Measurements from ENCODE around the gene SLC6A11. TPM values are rescaled to one million over a fixed set of nuclear protein-coding genes. Genes with fewer than 3 reads are reported as not detected.
A peak's percentile ranks its signal among the peaks of the same experiment; 100 is the strongest.

The SLC6A11 gene
- total RNA-seq, 1 experiment from 2014 or later = 1.5 TPM

DNA sequence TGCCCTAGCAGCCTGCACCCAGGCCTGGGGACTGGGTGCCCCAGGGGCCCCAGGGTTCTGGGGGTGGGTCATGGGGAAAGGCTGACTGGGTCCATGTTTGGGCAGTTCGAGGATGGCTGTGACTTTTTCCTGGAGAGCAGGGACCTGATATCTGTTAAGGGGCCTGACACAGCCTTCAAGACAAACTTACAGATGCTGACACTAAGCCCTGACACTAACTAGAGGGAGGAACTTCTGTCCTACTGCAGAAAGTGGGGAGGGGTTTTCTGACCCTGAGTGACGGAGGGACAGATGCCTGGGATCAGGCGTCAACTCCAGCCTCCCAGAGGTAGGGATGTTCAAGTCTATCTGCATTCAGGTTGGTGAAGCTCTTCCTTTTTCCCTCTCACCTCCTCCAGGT is 45.0 kb upstream of the SLC6A11 start:
- Histone ChIP-seq H2BK15ac (ENCODE audit: low read depth, low read length) (no peak overlapping the region), H2AK5ac (ENCODE audit: insufficient read length, low read length) (no peak overlapping the region), H2BK12ac (ENCODE audit: insufficient read length, low read depth, low read length) (no peak overlapping the region), H3K14ac (ENCODE audit: insufficient read depth, low read length) (no peak overlapping the region), H4K91ac (ENCODE audit: insufficient read length, low read depth, low read length) (no peak overlapping the region), H2BK20ac (ENCODE audit: low read depth, low read length, poor library complexity, severe bottlenecking) (no peak overlapping the region), H3K79me1 (ENCODE audit: insufficient read depth, low read depth, low read length, poor library complexity, severe bottlenecking) (no peaks in the 10 kb centered on the region), H3K18ac (ENCODE audit: insufficient read length, low read depth, low read length) (no peak overlapping the region), H3K4me1 (ENCODE audit: insufficient read depth, low read length) (no peaks in the 10 kb centered on the region), H3K23ac (ENCODE audit: insufficient read length, low read depth, low read length) (no peak overlapping the region), H2BK120ac (ENCODE audit: low read depth, low read length, poor library complexity, severe bottlenecking) (no peak overlapping the region), H2BK5ac (ENCODE audit: insufficient read length, low read length) (no peak overlapping the region), H3K9ac (ENCODE audit: extremely low read depth, insufficient read length, low read length) (no peak overlapping the region), H3K4me2 (ENCODE audit: insufficient read depth, insufficient read length, low read length) (no peak overlapping the region), H3K27ac (ENCODE audit: insufficient read length, low read depth, low read length) (no peak overlapping the region), H3T11ph (ENCODE audit: low read length) (no peak overlapping the region), H3K9me3 (ENCODE audit: control insufficient read depth, low read depth, low read length) (no peaks in the 10 kb centered on the region), H3K23me2 (ENCODE audit: insufficient read length, low read depth, low read length, poor library complexity, severe bottlenecking) (no peaks in the 10 kb centered on the region), H3K27me3 (ENCODE audit: insufficient read depth, low read length) (no peaks in the 10 kb centered on the region; the same call in 1 of the 2 replicates), H2AFZ (ENCODE audit: low read length) (no peak overlapping the region), H3K4ac (ENCODE audit: low read depth, low read length) (no peak overlapping the region), H4K20me1 (ENCODE audit: control insufficient read depth, insufficient read depth, insufficient read length) (no peaks in the 10 kb centered on the region), H4K5ac (ENCODE audit: insufficient read length, low read depth, low read length) (no peak overlapping the region), H3K56ac (ENCODE audit: insufficient read length, low read depth, low read length) (no peak overlapping the region), H4K8ac (replicated peaks; ENCODE audit: insufficient read length, low read depth, low read length) (no peak overlapping the region), H3K79me2 (ENCODE audit: insufficient read depth, low read length) (no peaks in the 10 kb centered on the region)
- DNase-seq = peak; percentile 20
- no peak for TF ChIP-seq CTCF (conservative IDR thresholded peaks at IDR 0.05)
- H3K4me1 Mint-ChIP-seq = 0 out of 4 replicates have a peak, but pooled peaks cover 0 to 3% of the 10 kb centered on the region in 2 experiments
- no peak overlapping the region for H3K27ac Mint-ChIP-seq
- no peaks in the 10 kb centered on the region for H3K36me3 Mint-ChIP-seq (ENCODE audit: insufficient read depth in 1 of 3, low read depth in 3 of 3)
- no peak overlapping the region for H3K4me3 Mint-ChIP-seq
- WGBS (ENCODE audit: extremely low coverage, insufficient read length, low lambda C conversion rate) = no CpG with 5 or more reads among the region's 3 CpGs
- peaks cover 44% of the 10 kb centered on the region for H3K27me3 Mint-ChIP-seq (ENCODE audit: low read depth)
- H3K9me3 Mint-ChIP-seq = no peaks in the 10 kb centered on the region
